ENCODE measurements around the gene PDE4B. TPM values are rescaled to one million over a fixed set of nuclear protein-coding genes. Genes with fewer than 3 reads are reported as not detected.
A peak's percentile ranks its signal among the peaks of the same experiment; 100 is the strongest.

PDE4B gene
- total and polyA plus RNA-seq, 10 of the 15 experiments (the other 5 are each of a cell fraction or from before 2014, with no cell fraction given) = 3.0 to 13.2 (median 5.7) TPM

DNA sequence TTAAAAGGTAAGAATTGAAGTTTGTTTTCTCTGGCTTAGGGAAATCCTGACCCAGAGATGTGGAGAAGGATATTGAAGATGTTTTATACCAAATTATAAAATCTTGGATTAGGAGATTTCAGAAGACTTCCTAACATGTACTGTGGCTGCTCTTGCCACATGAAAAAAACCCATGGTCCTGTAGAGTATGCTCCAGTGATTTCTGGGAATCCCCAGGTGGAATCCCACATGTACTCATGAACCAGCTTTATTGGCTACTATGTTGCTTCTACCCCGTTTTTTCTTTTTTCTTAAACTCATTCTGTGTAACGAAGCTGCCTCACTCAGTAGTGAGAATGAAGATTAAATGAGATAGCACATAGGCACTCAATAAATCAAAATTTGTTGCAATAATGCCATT is 608.5 kb downstream of the PDE4B start (continued):
- TF ChIP-seq ESRRA (IDR thresholded peaks at IDR 0.05; ENCODE audit: low read length) (no peak), JUND (IDR thresholded peaks at IDR 0.05; ENCODE audit: low read depth, low read length) (no peak), RBBP5 (conservative IDR thresholded peaks at IDR 0.05) (no peak), YY1 (IDR thresholded peaks at IDR 0.05; ENCODE audit: low read depth, low read length) (no peak), SIX5 (IDR thresholded peaks at IDR 0.05; ENCODE audit: low read depth, low read length, severe bottlenecking) (no peak), LARP7 (IDR thresholded peaks at IDR 0.05) (no peak), EZH2 (IDR thresholded peaks at IDR 0.05; ENCODE audit: borderline replicate concordance, control insufficient read depth, low read depth, low read length) (no peak), STAT1 (conservative IDR thresholded peaks at IDR 0.05) (no peak), MTA3 (IDR thresholded peaks at IDR 0.05; ENCODE audit: borderline replicate concordance, low read length) (0 out of 2 replicates have a peak, but pooled peaks have one; percentile 8), ATF7 (IDR thresholded peaks at IDR 0.05; ENCODE audit: low read depth) (no peak), MXI1 (IDR thresholded peaks at IDR 0.05; ENCODE audit: low read depth, low read length) (no peak), SP1 (IDR thresholded peaks at IDR 0.05; ENCODE audit: low read depth, low read length) (no peak), BHLHE40 (IDR thresholded peaks at IDR 0.05; ENCODE audit: borderline replicate concordance in 1 of 2, low read depth in 2 of 2, low read length in 1 of 2) (no peak), POU2F2 (IDR thresholded peaks at IDR 0.05; ENCODE audit: borderline replicate concordance, low read depth, low read length) (no peak), CBX3 (IDR thresholded peaks at IDR 0.05; ENCODE audit: borderline replicate concordance, low read depth) (no peak), POLR2AphosphoS2 (IDR thresholded peaks at IDR 0.05; ENCODE audit: low read depth, low read length) (no peak), TBL1XR1 (IDR thresholded peaks at IDR 0.05; ENCODE audit: low read depth, low read length) (no peak), ASH2L (IDR thresholded peaks at IDR 0.05; ENCODE audit: borderline replicate concordance, low read depth) (no peak), SUZ12 (IDR thresholded peaks at IDR 0.05; ENCODE audit: unreplicated experiment) (no peak), HDAC6 (IDR thresholded peaks at IDR 0.05; ENCODE audit: unreplicated experiment) (no peak), PAX5 (IDR thresholded peaks at IDR 0.05; ENCODE audit: borderline replicate concordance, low read depth, low read length) (peak; percentile 47; the same call in 1 of the 2 replicates), SMAD5 (IDR thresholded peaks at IDR 0.05; ENCODE audit: low read depth) (no peak), WRNIP1 (IDR thresholded peaks at IDR 0.05; ENCODE audit: borderline replicate concordance, low read depth, low read length) (no peak), KLF5 (IDR thresholded peaks at IDR 0.05; ENCODE audit: partially characterized antibody) (no peak), PAX8 (IDR thresholded peaks at IDR 0.05) (no peak), MTA2 (IDR thresholded peaks at IDR 0.05; ENCODE audit: low read depth) (no peak), CHD2 (IDR thresholded peaks at IDR 0.05; ENCODE audit: borderline replicate concordance, low read depth, low read length) (no peak), TARDBP (IDR thresholded peaks at IDR 0.05; ENCODE audit: borderline replicate concordance) (no peak)
- TF ChIP-seq, protein P1, sequence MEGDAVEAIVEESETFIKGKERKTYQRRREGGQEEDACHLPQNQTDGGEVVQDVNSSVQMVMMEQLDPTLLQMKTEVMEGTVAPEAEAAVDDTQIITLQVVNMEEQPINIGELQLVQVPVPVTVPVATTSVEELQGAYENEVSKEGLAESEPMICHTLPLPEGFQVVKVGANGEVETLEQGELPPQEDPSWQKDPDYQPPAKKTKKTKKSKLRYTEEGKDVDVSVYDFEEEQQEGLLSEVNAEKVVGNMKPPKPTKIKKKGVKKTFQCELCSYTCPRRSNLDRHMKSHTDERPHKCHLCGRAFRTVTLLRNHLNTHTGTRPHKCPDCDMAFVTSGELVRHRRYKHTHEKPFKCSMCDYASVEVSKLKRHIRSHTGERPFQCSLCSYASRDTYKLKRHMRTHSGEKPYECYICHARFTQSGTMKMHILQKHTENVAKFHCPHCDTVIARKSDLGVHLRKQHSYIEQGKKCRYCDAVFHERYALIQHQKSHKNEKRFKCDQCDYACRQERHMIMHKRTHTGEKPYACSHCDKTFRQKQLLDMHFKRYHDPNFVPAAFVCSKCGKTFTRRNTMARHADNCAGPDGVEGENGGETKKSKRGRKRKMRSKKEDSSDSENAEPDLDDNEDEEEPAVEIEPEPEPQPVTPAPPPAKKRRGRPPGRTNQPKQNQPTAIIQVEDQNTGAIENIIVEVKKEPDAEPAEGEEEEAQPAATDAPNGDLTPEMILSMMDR (IDR thresholded peaks at IDR 0.05 in 2 of 3, conservative IDR thresholded peaks at IDR 0.05 in 1 of 3; ENCODE audit: control insufficient read depth in 2 of 3, extremely low read depth in 1 of 3, insufficient read depth in 1 of 3, low read depth in 3 of 3, low read length in 3 of 3) = no peak
- TF ChIP-seq, protein P2, sequence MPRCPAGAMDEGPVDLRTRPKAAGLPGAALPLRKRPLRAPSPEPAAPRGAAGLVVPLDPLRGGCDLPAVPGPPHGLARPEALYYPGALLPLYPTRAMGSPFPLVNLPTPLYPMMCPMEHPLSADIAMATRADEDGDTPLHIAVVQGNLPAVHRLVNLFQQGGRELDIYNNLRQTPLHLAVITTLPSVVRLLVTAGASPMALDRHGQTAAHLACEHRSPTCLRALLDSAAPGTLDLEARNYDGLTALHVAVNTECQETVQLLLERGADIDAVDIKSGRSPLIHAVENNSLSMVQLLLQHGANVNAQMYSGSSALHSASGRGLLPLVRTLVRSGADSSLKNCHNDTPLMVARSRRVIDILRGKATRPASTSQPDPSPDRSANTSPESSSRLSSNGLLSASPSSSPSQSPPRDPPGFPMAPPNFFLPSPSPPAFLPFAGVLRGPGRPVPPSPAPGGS (IDR thresholded peaks at IDR 0.05; ENCODE audit: borderline replicate concordance, insufficient read depth, low read depth, low read length, poor library complexity, severe bottlenecking) = peak; percentile 66
- TF ChIP-seq, protein P3, sequence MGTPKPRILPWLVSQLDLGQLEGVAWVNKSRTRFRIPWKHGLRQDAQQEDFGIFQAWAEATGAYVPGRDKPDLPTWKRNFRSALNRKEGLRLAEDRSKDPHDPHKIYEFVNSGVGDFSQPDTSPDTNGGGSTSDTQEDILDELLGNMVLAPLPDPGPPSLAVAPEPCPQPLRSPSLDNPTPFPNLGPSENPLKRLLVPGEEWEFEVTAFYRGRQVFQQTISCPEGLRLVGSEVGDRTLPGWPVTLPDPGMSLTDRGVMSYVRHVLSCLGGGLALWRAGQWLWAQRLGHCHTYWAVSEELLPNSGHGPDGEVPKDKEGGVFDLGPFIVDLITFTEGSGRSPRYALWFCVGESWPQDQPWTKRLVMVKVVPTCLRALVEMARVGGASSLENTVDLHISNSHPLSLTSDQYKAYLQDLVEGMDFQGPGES (IDR thresholded peaks at IDR 0.05) = no peak

All from GM12878 (cell line).